Measurements from ENCODE around the gene SRP68.

Gene SRP68

DNA sequence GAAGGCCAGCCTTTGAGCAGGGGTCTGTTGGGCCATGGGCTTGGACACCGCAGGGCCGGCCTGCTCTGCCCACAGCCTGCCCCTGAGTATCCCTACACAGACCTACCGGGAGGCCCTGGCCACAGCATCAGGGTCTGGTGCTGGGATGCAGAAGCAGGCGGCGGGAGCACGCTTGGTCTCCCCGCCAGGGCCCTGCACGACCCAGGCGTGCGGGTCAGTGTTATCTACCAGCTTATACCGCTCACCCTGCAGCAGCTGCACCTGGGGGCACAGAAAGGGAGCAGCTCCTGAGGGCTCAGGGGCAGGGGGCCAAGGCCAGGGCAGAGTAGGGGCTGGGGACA lies 54.0 kb downstream of the SRP68 start:
- no peak for DNase-seq (ENCODE audit: low read depth in 2 of 2)

GRCh38 chr17:76017481-76018339 lies 54.6 kb downstream of the SRP68 start:
- DNase-seq (ENCODE audit: low read depth in 2 of 2), result no peak

- no peak for DNase-seq (ENCODE audit: low read depth in 2 of 2)
Observed at GRCh38 chr17:76014925-76015261, 57.4 kb downstream of the SRP68 start.

DNA sequence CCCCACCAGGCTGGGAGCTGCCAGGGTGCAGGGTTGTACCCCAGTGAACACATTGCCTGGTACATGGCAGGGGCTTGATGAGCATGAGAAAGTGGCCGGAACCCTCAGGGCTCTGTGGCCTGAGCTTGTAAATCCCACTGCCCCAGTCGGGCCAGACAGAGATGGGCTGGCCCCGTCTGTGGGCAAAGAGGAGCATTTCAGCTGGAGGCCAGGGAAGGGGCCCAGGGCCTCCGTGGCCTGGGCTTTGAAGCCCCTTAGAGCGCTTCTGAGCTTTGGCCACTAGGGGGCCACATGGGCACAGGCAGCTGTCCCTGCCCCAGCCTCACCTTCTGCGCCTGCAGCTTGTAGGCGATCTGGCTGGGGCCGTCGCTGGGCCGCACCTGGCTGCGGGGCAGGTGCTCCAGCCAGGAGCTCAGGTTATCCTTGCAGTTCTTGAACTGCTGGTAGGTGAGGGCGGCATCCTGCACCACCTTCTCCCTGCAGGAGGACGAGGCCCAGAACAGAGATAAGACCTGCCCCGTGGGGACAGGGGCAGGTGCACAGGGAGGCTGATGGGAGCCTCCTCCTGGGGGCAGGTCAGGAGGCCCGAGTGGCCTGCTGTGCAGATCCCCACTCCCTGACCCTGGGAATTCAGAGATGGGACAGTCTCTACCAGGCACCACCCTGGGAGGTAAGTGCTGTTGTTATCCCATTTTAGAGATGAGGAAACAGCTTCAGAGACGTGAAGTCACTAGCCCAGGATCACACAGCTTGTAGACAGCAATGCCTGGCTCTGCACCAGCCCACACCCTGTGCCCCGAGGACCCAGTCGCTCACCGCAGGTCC lies 58.0 kb downstream of the SRP68 start:
- peak; percentile 66 to 70 for DNase-seq (ENCODE audit: low read depth in 2 of 2)

GRCh38 chr17:76013377-76013932 lies 58.9 kb downstream of the SRP68 start:
- DNase-seq (ENCODE audit: low read depth in 2 of 2), result no peak

DNA sequence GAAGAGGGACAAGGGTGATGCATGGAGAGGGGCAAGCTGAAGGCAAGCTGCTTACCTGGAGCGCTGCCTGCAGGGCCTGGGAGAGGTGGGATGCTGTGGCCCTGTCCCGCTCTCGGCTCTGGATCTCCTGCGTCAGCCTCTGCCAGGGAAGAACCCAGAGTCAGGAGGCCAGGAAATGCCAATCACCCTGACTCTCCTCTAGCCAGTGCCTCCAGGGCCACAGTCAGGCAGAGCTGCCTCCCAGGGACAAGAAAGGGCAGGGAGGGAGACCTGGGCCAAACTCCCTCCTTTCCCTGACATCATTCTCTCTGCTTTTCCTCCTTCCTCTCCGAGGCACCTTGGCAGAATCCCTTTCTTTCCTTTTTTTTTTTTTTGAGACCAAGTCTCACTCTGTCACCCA lies 60.4 kb downstream of the SRP68 start:
- no peak for DNase-seq (ENCODE audit: low read depth in 2 of 2)

GRCh38 chr17:76009969-76010661 lies 62.2 kb downstream of the SRP68 start:
- DNase-seq (ENCODE audit: low read depth in 2 of 2), result no peak

- DNase-seq (ENCODE audit: low read depth in 2 of 2), result no peak
Observed at GRCh38 chr17:76009447-76009846, 62.9 kb downstream of the SRP68 start.

DNA sequence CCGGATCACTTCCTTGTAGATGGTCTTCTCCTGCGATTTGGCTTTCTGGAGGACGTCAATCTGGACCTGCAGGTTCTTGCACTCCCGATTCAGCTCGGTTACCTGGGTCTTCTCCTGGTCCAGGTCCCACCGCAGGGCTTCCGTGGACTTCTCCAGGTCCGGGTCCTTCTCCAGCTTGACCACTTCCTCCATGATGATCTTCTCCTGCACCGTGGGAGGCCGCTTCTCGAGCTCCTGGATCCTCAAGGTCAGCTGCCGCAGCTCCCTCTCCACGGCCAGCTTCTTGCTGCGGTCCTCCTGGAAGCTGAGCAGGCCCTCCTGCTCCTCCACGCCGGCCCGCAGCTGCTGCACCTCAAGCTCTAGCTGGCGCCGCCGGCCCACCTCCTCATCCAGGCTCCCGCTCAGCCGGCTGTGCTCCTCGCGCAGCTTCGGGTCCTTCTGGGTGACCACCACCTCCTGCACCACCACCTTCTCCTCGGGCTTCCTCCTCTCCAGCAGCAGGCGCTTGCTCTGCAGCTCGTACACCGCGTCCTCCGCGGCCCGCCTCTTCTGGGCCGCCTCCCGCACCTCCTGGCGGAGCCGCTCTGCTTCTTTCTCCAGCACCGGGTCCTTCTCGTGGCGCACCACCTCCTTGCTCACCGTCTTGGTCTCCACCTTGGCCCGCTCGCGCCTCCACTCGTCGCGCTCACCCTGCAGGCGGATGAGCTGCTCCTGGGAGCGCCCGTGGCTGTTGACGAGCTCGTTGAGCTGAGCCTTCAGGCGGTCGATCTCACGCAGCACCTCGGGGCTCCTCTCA lies 63.5 kb downstream of the SRP68 start:
- no peak for DNase-seq (ENCODE audit: low read depth in 2 of 2)

GRCh38 chr17:76008208-76008607 lies 64.1 kb downstream of the SRP68 start:
- DNase-seq (ENCODE audit: low read depth in 2 of 2), result no peak

DNA sequence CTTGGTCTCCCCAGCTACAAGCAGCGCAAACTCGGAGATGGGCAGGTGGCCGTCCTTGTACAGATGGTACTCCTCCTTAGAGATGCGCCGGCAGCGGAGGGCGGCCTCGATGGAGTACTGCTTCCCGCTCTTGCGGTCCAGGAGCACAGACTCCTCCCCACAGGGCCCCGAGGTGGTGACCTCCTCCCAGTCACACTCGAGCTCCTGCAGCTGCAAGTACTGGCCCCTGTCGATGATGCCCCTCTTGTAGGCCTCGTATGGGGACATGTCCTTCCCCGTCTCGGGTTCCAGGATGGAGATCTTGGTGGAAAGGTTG lies 64.5 kb downstream of the SRP68 start:
- DNase-seq (ENCODE audit: low read depth in 2 of 2), result no peak

- DNase-seq (ENCODE audit: low read depth in 2 of 2), result no peak
Observed at GRCh38 chr17:76007131-76007849, 65.0 kb downstream of the SRP68 start.

- DNase-seq (ENCODE audit: low read depth in 2 of 2), result peak; percentile 76 to 86
Observed at GRCh38 chr17:76005263-76006149, 66.8 kb downstream of the SRP68 start.

GRCh38 chr17:76004750-76005262 lies 67.5 kb downstream of the SRP68 start:
- no peak for DNase-seq (ENCODE audit: low read depth in 2 of 2)

DNA sequence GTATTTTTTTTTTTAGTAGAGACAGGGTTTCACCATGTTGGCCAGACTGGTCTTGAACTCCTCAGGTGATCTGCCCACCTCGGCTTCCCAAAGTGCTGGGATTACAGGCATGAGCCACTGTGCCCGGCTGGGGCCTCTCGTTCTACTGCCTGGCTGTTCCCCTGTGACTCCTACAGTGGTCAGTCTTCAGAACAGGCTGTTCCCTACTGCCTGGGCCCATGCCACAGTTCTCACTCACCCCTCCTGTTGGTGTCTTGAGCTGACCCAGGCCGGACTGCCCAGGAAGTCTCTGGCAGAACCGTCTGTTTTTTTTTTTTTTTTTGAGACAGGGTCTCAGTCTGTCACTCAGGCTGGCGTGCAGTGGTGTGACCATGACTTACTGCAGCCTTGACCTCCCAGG lies 68.4 kb downstream of the SRP68 start:
- DNase-seq (ENCODE audit: low read depth in 2 of 2), result no peak

- DNase-seq (ENCODE audit: low read depth in 2 of 2), result no peak
Observed at GRCh38 chr17:76002100-76002499, 70.2 kb downstream of the SRP68 start.

DNA sequence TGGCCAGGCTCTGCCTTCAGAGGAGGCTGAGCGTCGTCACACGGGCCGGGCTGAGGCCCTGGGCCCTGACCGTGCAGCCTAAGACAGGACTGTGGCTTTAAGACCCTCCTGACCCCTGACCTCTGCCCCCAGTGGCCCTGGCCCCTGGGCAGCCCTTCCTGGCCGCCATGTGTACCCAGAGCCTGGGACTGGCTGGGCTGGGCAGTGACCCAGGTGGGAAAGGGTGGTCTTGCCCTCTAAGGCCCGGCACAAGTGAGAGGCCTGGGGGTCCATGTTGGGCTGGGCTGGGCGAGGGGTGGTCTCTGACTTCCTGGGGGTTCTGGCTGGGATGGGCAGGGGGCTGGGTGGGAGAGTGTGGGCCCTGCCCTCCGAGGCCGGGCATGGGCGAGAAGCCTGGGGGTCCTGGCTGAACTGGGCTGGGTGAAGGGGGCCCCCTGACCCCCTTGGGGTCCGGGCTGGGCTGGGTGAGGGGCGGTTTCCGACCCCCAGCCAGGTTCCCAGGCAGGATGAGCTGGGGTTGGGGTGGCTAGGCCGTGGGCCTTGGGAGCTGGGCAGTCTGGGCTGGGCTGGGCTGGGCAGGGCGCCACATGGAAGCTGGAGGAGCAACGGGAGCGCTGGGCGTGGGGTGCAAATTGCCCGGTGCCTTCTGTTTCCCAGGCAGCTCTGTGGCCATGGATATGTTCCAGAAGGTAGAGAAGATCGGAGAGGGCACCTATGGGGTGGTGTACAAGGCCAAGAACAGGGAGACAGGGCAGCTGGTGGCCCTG lies 71.4 kb downstream of the SRP68 start, which contains the start of gene CDK3:
TSS of gene CDK3 (plus strand) at position 101 of the 767 bp plus-strand sequence. CDS start at position 672, 571 bp downstream.
- DNase-seq (ENCODE audit: low read depth in 2 of 2), result no peak

DNA sequence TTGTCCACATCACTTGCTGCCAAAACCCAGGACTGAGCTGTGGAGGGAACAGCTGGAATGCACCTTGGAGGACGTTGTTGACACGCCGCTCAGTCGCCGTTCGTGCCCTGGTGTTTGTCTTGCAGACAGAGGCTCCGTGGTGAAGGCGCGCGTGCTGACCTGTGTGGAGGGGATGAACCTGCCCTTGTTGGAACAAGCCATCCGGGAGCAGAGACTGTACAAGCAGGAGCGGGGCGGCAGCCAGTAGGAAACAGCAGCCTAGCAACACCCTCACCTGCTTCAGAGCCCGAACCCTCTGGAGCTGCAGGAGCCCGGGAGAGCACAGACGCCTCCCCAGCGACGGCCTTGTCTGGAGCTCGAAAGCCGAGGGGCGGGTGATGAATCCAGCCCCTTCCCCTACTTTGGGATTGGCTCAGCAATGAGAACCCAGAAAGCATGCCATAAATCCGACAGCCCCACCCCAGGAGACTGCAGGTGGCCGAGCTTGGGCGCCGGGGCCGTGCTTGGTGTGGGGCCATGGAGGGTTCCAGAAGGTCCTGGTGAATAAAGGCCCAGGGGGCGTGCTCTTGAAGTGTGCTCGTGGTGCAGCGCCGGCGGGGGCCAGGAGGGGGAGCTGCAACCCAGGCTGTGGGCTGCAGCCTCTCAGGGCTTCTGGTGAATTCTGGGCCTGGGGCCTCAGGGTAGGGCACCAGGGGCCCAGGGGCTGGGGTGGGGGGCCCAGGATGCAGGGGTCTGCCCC lies 72.1 kb downstream of the SRP68 start:
- DNase-seq (ENCODE audit: low read depth in 2 of 2), result peak; percentile 46 to 58

Data from stimulated activated CD4-positive, alpha-beta T cell treated with anti-CD3 and anti-CD28 coated beads, Interleukin-1b, Interleukin-23, amount 100 ng/mL, for 4 hours (primary cell).